Heart left ventricle (tissue), 16 donors: ENCODE data around the gene PCED1B. TPM values are rescaled to one million over a fixed set of nuclear protein-coding genes. Genes with fewer than 3 reads are reported as not detected.

Experiments
- ATAC-seq, 4 donors: fragments of 200-7000 bp; cut with Tn5 transposase; one replicate each; pipeline ENCODE4 v1.9.1; 2020 to 2022; ENCODE audit warnings: moderate library complexity in 4 of 4, mild to moderate bottlenecking in 3 of 4, moderate number of reproducible peaks in 1 of 4
- DNase-seq, 5 donors: peaks; one replicate each; pipeline ENCODE4 v3.0.0-alpha.2; 2020
- H3K27ac ChIP-seq, 12 donors: fragments of 200-600 bp; sonication (generic) in 4 of 12; one replicate each; pipeline versions ENCODE4 v1.5.0 to v1.8.0; 2016 to 2022; ENCODE audit warnings: mild to moderate bottlenecking in 2 of 12
- H3K27me3 ChIP-seq, 9 donors: fragments of 200-600 bp; sonication (generic) in 2 of 9; one replicate each; pipeline versions ENCODE4 v1.5.1 to v1.8.0; 2016 to 2022; ENCODE audit warnings: mild to moderate bottlenecking in 3 of 9
- H3K36me3 ChIP-seq, 9 donors: fragments of 200-600 bp; sonication (generic) in 2 of 9; one replicate each; pipeline versions ENCODE4 v1.5.0 to v1.8.0; 2018 to 2022; ENCODE audit warnings: mild to moderate bottlenecking in 2 of 9
- H3K4me1 ChIP-seq, 12 donors: fragments of 200-600 bp; sonication (generic) in 4 of 12; one replicate each; pipeline versions ENCODE4 v1.5.0 to v1.8.0; 2016 to 2022; ENCODE audit warnings: mild to moderate bottlenecking in 3 of 12
- H3K4me3 ChIP-seq, 12 donors: fragments of 200-600 bp; sonication (generic) in 4 of 12; one replicate each; pipeline versions ENCODE4 v1.5.0 to v1.8.0; 2017 to 2022; ENCODE audit warnings: mild to moderate bottlenecking in 9 of 12, moderate library complexity in 4 of 12
- H3K9me3 ChIP-seq, 12 donors: fragments of 200-600 bp; sonication (generic) in 4 of 12; one replicate each; pipeline versions ENCODE4 v1.5.0 to v1.8.0; 2016 to 2022; ENCODE audit warnings: mild to moderate bottlenecking in 1 of 12
- POLR2A ChIP-seq, 2 donors: fragments of 450-650 bp; IDR thresholded peaks; one replicate each; pipeline ENCODE4 v1.6.1; 2017; ENCODE audit warnings: antibody characterized with exemption in 2 of 2, mild to moderate bottlenecking in 2 of 2, moderate library complexity in 2 of 2
- WGBS, 4 donors: extraction: QIAGEN DNeasy Blood & Tissue Kit in 2 of 4; methylation state at CpG; one replicate each; pipeline versions ENCODE4 v1.1.5 to v1.1.7; 2013 to 2018; 5-methylcytosine and 5-hydroxymethylcytosine counted together
- intact Hi-C, 10 donors: fragments of 100-400 bp; cut with DNase I; formaldehyde crosslinking; loops; one replicate each; pipeline versions ENCODE4 v1.11.1 to v1.14.2; 2022
- polyA plus RNA-seq, 2 donors: library from polyadenylated mRNA; stranded (reverse); fragments of 200-250 nt; gene quantifications; one replicate each; pipeline ENCODE4 v1.2.3, GENCODE V29; 2013
- total RNA-seq, 9 donors: library from RNA; depleted of rRNA in 2 of 9; stranded (reverse); fragments of >200 nt in 2 of 9; fragmentation: NEBNext Ultra II Directional in 3 of 9; extraction: Animal tissue kit (Norgen Biotek cat#: 25700) in 3 of 9; gene quantifications; one replicate each; pipeline versions ENCODE4 v1.1.0 to v1.2.4, GENCODE V29; 2016 to 2023
- TF ChIP-seq, protein P1 (sequence below), 12 donors: fragments of 200-600 bp; sonication (generic) in 4 of 12; IDR thresholded peaks; one replicate each; pipeline versions ENCODE4 v1.5.0 to v1.8.0; 2018 to 2022; ENCODE audit warnings: antibody characterized with exemption in 12 of 12, mild to moderate bottlenecking in 5 of 12
- donor health status: ischemic (EF 13 %, LVEDD 7.1; RV severe dilation, severe dysfunction).
- donor health status: healthy with polysubstance abuse.
- donor health status: DM: no; HTN: yes; CAD: no.
- donor health status: DM: no; HTN: no; CAD: no.
- donor health status: ischemic (EF 25% LVEDD 6.9; RV normal size, moderate dysfunction).
- donor health status: ischemic (EF 25% LVEDD 5.7; RV mildly dilated, moderate dysfunction).
- donor health status: healthy.
- donor health status: DM: yes; HTN: yes; CAD: no.
- donor health status: ischemic (EF 35%, LVEDD 5.7; RV mildly dilated, moderate dysfunction).
- donor health status: nonischemic (EF 11% LVEDD 7.7; RV severe dilation, severe dysfunction).
- donor health status: DM: yes; HTN: yes; CAD: no.
- donor health status: PGD.
- donor health status: ischemic (EF 29% LVEDD 5.4; RV normal size, mild dysfunction).
- donor health status: nonischemic (EF 23%, LVEDD 6.1; RV moderate dilation, normal function).

The PCED1B gene
- total and polyA plus RNA-seq, 11 donors: 0.39 to 9.5 (median 0.72) TPM; not detected in 2

DNA sequence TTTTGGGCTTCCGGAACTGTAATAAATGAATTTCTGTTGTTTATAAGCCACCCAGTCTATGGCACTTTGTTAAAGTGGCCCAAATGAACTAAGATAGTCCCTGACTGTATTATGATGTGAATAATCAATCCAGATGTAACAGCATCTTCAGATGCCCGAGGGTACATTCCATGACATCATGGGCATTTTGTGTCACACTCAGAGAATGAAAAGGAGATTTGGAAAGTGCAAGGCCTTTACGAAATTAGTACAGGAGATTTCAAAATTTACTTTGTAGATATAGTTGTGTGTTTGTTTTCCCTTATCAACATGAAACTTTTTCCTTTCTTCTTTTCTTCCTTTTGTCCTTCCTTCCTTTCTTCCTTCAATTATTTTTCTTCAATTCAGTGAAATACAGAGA lies 54.6 kb downstream of the PCED1B start:
- Histone ChIP-seq H3K9me3 (no peaks in the 10 kb centered on the region), H3K36me3 (no peaks in the 10 kb centered on the region), H3K27me3 (no peaks in the 10 kb centered on the region), H3K4me1 (no peaks in the 10 kb centered on the region), H3K4me3 (no peak overlapping the region), H3K27ac (no peak overlapping the region)
- 83 to 89% (median 85%) methylated on average over 3 of the region's 3 CpGs for WGBS, 4 donors
- DNase-seq: no peak
- no peak for TF ChIP-seq POLR2A (IDR thresholded peaks at IDR 0.05)
- TF ChIP-seq, protein P1, sequence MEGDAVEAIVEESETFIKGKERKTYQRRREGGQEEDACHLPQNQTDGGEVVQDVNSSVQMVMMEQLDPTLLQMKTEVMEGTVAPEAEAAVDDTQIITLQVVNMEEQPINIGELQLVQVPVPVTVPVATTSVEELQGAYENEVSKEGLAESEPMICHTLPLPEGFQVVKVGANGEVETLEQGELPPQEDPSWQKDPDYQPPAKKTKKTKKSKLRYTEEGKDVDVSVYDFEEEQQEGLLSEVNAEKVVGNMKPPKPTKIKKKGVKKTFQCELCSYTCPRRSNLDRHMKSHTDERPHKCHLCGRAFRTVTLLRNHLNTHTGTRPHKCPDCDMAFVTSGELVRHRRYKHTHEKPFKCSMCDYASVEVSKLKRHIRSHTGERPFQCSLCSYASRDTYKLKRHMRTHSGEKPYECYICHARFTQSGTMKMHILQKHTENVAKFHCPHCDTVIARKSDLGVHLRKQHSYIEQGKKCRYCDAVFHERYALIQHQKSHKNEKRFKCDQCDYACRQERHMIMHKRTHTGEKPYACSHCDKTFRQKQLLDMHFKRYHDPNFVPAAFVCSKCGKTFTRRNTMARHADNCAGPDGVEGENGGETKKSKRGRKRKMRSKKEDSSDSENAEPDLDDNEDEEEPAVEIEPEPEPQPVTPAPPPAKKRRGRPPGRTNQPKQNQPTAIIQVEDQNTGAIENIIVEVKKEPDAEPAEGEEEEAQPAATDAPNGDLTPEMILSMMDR (IDR thresholded peaks at IDR 0.05): no peak
- intact Hi-C loops: no loop called here
- ATAC-seq: no peak

DNA sequence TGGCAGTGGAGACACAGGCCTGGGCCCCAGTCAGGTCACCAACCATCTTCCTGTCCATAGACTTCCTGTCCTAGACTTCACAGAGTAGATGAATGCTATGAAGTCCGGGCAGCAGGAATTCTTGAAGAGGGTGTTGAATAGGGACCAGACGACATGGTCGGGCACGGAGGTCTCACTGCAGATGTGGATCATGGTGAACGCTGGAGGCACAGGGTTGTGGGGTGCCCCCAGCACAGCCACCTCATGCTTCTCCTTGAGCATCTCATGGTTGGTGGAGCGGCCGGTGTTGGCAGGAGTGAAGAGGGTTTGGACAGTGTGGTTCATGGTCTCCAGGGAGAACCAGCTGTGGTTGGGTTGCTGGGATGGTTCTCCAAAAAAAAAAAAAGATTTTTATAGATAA lies 56.2 kb downstream of the PCED1B start:
- Histone ChIP-seq H3K27ac (no peak overlapping the region), H3K4me3 (no peak overlapping the region), H3K36me3 (no peaks in the 10 kb centered on the region), H3K27me3 (no peaks in the 10 kb centered on the region), H3K9me3 (no peaks in the 10 kb centered on the region), H3K4me1 (peaks cover 0 to 11% (median 0%) of the 10 kb centered on the region in 12 donors)
- intact Hi-C loops: no loop called here
- WGBS, 4 donors: 93 to 100% (median 95%) methylated on average over 7 of the region's 7 CpGs
- ATAC-seq: no peak
- DNase-seq: no peak
- TF ChIP-seq POLR2A (IDR thresholded peaks at IDR 0.05): no peak
- TF ChIP-seq, protein P1 (IDR thresholded peaks at IDR 0.05): no peak

DNA sequence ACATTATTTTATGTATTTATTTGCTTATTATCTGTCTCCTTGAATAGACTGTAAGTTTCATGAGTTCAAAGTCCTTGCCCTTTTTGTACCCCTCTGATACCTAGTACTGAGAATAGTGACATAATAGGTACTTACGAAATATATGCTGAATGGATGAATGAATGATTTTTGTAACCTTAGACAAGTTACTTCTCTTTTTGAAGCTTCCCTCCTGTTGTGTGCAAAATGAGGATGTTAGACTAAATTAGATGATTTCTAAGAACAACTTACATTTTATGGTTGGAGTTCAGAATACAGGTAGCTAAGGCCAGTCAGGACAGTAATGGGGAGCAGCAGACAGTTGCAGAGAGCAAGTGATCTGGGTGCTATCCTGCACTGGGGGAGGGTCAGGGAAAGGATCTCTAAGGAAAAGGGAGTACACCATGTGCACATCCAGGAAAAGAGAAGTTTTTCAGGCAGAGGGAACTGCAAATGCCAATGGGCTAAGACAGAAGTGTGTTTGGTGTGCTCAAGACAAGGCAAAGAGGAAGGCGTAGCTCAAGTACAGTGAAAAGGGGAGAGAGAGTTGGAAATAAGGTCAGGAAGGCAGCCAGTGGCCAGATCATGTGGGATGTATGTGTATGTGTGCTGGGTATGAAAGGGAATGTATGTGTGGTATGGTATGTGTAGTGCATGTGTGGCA lies 59.7 kb downstream of the PCED1B start:
- H3K27me3 ChIP-seq: no peaks in the 10 kb centered on the region
- 87 to 94% (median 91%) methylated on average over 2 of the region's 2 CpGs for WGBS, 4 donors

DNA sequence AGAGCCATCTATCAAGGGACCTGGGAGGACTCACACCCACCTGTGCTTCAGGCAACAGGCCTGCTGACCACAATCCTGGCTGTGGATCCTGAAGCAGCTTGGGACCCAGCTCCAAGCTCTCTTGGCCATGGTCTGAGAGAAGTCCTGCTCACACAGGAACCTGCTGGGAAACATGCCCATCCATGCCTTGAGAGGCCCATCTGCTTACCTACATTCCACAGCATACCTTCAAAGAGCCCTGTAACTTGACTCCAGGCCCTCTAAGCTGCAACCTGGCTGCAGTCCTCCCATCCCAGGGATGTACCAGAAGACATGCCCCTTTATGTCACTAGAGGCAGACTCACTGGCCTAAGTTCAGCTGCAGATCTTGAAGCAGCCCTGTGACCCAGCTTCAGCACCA lies 62.0 kb downstream of the PCED1B start:
- Histone ChIP-seq H3K27me3 (no peaks in the 10 kb centered on the region), H3K36me3 (no peaks in the 10 kb centered on the region), H3K4me1 (peaks cover 0 to 11% (median 0%) of the 10 kb centered on the region in 12 donors), H3K27ac (no peak overlapping the region), H3K4me3 (no peak overlapping the region), H3K9me3 (peaks cover 0 to 14% (median 0%) of the 10 kb centered on the region in 12 donors)
- ATAC-seq (no peak), DNase-seq (no peak)
- TF ChIP-seq, protein P1 (IDR thresholded peaks at IDR 0.05): no peak
- no peak for TF ChIP-seq POLR2A (IDR thresholded peaks at IDR 0.05)
- intact Hi-C loops: no loop called here

More for the DNA sequence above, 59.7 kb downstream of the PCED1B start:
- peaks cover 0 to 14% (median 0%) of the 10 kb centered on the region in 12 donors for H3K9me3 ChIP-seq
- ATAC-seq (peak in 1 of 4 donors; percentile 44), DNase-seq (no peak)
- peaks cover 0 to 11% (median 0%) of the 10 kb centered on the region in 12 donors for H3K4me1 ChIP-seq
- no peaks in the 10 kb centered on the region for H3K36me3 ChIP-seq
- H3K27ac ChIP-seq: peak overlapping the region in 1 of 12 donors; percentile 40
- no peak overlapping the region for H3K4me3 ChIP-seq
- TF ChIP-seq, protein P1 (IDR thresholded peaks at IDR 0.05): no peak
- TF ChIP-seq POLR2A (IDR thresholded peaks at IDR 0.05): no peak
- intact Hi-C loops: no loop called here
